Parathyroid adenoma (tissue), 2 donors: Measurements from ENCODE around the gene LIPC.

ENCODE experiments used
- H2AFZ ChIP-seq: fragments of 300-600 bp; sonication (generic); one replicate; pipeline ENCODE4 v1.7.0; 2017; ENCODE audit warnings: antibody characterized with exemption, mild to moderate bottlenecking
- H3K27ac ChIP-seq: fragments of 300-600 bp; sonication (generic); one replicate; pipeline ENCODE4 v1.7.0; 2017
- H3K27me3 ChIP-seq: fragments of 300-600 bp; sonication (generic); one replicate; pipeline ENCODE4 v1.7.0; 2017; ENCODE audit warnings: low read length; ENCODE audit not compliant: control insufficient read depth, insufficient read depth
- H3K36me3 ChIP-seq: fragments of 300-600 bp; sonication (generic); one replicate; pipeline ENCODE4 v1.7.0; 2017; ENCODE audit warnings: low read length; ENCODE audit not compliant: control insufficient read depth, insufficient read depth
- H3K4me1 ChIP-seq: fragments of 300-600 bp; sonication (generic); one replicate; pipeline ENCODE4 v1.7.0; 2017; ENCODE audit warnings: control low read depth
- H3K4me2 ChIP-seq: fragments of 300-600 bp; sonication (generic); one replicate; pipeline ENCODE4 v1.7.0; 2017; ENCODE audit warnings: low read length
- H3K4me3 ChIP-seq: fragments of 300-600 bp; sonication (generic); one replicate; pipeline ENCODE4 v1.7.0; 2017; ENCODE audit warnings: low read depth, low read length
- H3K79me2 ChIP-seq: fragments of 300-600 bp; sonication (generic); one replicate; pipeline ENCODE4 v1.7.0; 2017; ENCODE audit warnings: control low read depth
- H3K9ac ChIP-seq: fragments of 300-600 bp; sonication (generic); one replicate; pipeline ENCODE4 v1.7.0; 2017; ENCODE audit warnings: mild to moderate bottlenecking
- H3K9me3 ChIP-seq: fragments of 300-600 bp; sonication (generic); one replicate; pipeline ENCODE4 v1.7.0; 2017; ENCODE audit warnings: low read length; ENCODE audit not compliant: control insufficient read depth
- CTCF ChIP-seq: fragments of 300-600 bp; sonication (generic); IDR thresholded peaks from one replicate; pipeline ENCODE4 v1.7.0; 2017; ENCODE audit warnings: antibody characterized with exemption, mild to moderate bottlenecking
- donor health status: primary hyperparathyroidism.

LIPC gene

GRCh38 chr15:58443308-58443707 lies 11.5 kb downstream of the LIPC start:
- H3K4me2 ChIP-seq: no peak overlapping the region
- no peaks in the 10 kb centered on the region for H3K4me1 ChIP-seq
- H3K9me3 ChIP-seq: no peaks in the 10 kb centered on the region
- no peak overlapping the region for H2AFZ ChIP-seq
- no peaks in the 10 kb centered on the region for H3K27me3 ChIP-seq
- no peaks in the 10 kb centered on the region for H3K36me3 ChIP-seq
- no peak overlapping the region for H3K4me3 ChIP-seq
- no peak overlapping the region for H3K9ac ChIP-seq
- H3K79me2 ChIP-seq: no peaks in the 10 kb centered on the region
- no peak overlapping the region for H3K27ac ChIP-seq
- TF ChIP-seq CTCF: no peak

GRCh38 chr15:58444056-58444455 lies 12.3 kb downstream of the LIPC start:
- TF ChIP-seq CTCF: no peak
- H3K27ac ChIP-seq: no peak overlapping the region
- no peak overlapping the region for H3K4me2 ChIP-seq
- H3K27me3 ChIP-seq: no peaks in the 10 kb centered on the region
- H3K79me2 ChIP-seq: no peaks in the 10 kb centered on the region
- H3K4me3 ChIP-seq: no peak overlapping the region
- no peak overlapping the region for H2AFZ ChIP-seq
- H3K36me3 ChIP-seq: no peaks in the 10 kb centered on the region
- no peaks in the 10 kb centered on the region for H3K4me1 ChIP-seq
- H3K9me3 ChIP-seq: no peaks in the 10 kb centered on the region
- no peak overlapping the region for H3K9ac ChIP-seq

GRCh38 chr15:58444658-58445332 lies 13.0 kb downstream of the LIPC start:
- Histone ChIP-seq H3K79me2 (no peaks in the 10 kb centered on the region), H3K4me2 (no peak overlapping the region), H3K9me3 (no peaks in the 10 kb centered on the region), H3K4me3 (no peak overlapping the region), H3K9ac (no peak overlapping the region), H3K27ac (no peak overlapping the region), H2AFZ (no peak overlapping the region), H3K27me3 (no peaks in the 10 kb centered on the region), H3K4me1 (no peaks in the 10 kb centered on the region), H3K36me3 (no peaks in the 10 kb centered on the region)
- TF ChIP-seq CTCF: no peak

GRCh38 chr15:58445865-58446264 lies 14.1 kb downstream of the LIPC start:
- Histone ChIP-seq H3K4me1 (no peaks in the 10 kb centered on the region), H3K4me2 (no peak overlapping the region), H3K27ac (no peak overlapping the region), H3K9me3 (no peaks in the 10 kb centered on the region), H2AFZ (no peak overlapping the region), H3K9ac (no peak overlapping the region), H3K36me3 (no peaks in the 10 kb centered on the region), H3K27me3 (no peaks in the 10 kb centered on the region), H3K79me2 (no peaks in the 10 kb centered on the region), H3K4me3 (no peak overlapping the region)
- no peak for TF ChIP-seq CTCF

- H3K9me3 ChIP-seq: no peaks in the 10 kb centered on the region
- no peaks in the 10 kb centered on the region for H3K79me2 ChIP-seq
- no peak overlapping the region for H3K4me2 ChIP-seq
- H3K4me1 ChIP-seq: no peaks in the 10 kb centered on the region
- H3K9ac ChIP-seq: no peak overlapping the region
- no peaks in the 10 kb centered on the region for H3K36me3 ChIP-seq
- no peak overlapping the region for H3K27ac ChIP-seq
- H2AFZ ChIP-seq: no peak overlapping the region
- no peaks in the 10 kb centered on the region for H3K27me3 ChIP-seq
- TF ChIP-seq CTCF: no peak
- H3K4me3 ChIP-seq: no peak overlapping the region
Observed at GRCh38 chr15:58446521-58446920, 14.7 kb downstream of the LIPC start.
